Fibroblast of skin of left quadriceps (primary cell): ENCODE results near the gene WDR5.

Experiments
- DNase-seq, 2 experiments: peaks; one replicate each; pipeline ENCODE4 v3.0.0-alpha.2; 2013; ENCODE audit warnings: low read depth in 2 of 2

The WDR5 gene

DNA sequence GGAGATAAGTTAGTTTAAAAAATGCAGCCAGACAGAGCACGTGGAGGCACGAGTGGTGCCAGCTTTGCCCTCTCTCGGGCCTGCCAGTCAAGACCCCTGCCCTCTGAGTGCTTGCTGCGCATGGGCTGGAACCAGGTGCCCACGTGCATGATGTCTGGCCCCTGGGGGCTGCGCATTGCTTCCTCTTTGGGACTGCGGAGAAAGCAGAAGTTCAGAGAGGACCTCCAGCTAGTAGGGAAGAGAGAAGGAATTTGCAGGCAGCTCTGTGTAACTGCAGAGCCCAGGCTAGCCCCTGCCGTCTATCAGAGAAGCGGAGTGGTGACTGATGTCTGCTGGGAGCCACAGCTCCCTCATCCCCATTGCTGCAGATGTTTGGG lies 38.2 kb downstream of the WDR5 start:
- no peak for DNase-seq

GRCh38 chr9:134174526-134175290 lies 38.8 kb downstream of the WDR5 start:
- no peak for DNase-seq

GRCh38 chr9:134175291-134175807 lies 39.5 kb downstream of the WDR5 start:
- DNase-seq, result no peak

DNA sequence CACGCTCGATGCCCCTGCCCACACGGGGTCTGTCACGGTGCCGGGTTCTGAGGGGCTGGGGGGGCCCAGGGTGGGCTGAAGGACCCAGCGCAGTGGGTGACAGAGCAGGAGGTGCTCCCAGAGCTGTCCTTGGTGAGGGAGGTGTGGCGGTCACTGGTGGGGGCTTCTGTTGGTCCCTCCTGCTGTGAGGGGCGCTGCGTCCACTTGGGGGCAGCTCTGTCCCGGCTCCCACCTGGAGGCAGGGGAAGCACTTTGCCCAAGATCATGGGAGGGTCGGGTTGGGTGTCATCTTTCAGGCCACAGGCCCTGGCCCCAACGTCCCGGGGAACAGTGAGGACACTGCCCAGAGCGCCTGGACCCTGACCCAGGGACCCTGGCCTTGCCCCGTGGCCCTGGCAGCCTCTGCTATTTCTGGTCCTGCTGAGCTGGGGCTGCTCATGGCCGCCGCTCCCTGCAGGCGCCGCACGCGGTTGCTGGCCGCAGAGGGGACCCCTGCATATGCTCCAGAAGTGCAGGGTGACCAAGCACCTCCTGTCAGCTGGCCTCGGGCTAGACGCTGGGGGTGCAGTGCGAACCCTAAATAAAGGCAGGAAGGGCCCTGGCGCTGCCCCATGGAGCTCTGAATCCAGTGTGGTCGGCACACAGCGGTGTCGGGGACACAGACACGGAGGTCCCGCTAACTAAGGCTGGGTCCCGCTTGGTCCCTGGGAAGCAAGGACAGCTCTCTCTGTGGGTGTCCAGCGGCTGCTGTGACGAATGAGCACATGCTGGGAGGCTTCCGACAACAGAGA lies 40.1 kb downstream of the WDR5 start:
- no peak for DNase-seq

DNA sequence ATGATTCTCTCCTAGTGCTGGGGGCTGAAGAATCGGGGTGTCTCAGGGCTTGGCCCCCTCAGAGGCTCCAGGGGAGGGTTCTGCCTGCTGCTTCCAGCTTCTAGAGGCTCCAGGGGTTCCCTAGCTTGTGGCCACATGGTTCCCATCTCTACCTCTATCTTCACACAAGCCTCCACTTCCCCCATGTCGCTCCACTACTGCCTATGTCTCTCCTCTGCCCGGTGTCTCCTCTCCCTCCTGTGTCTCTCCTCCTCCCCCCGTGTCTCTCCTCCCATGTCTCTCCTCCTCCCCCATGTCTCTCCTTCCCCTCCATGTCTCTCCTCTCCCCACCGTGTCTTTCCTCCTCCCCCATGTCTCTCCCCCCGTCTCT lies 40.7 kb downstream of the WDR5 start:
- DNase-seq, result no peak

DNA sequence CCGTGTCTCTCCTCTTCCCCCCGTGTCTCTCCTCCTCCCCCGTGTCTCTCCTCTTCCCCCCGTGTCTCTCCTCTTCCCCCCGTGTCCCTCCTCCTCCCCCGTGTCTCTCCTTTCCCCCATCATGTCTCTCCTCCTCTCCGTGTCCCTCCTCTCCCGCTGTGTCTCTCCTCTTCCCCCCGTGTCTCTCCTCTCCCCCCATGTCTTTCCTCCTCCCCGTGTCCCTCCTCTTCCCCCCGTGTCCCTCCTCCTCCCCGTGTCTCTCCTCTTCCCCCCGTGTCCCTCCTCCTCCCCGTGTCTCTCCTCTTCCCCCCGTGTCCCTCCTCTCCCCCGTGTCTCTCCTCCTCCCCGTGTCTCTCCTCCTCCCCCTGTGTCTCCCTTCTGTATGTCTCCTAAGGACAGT lies 41.3 kb downstream of the WDR5 start:
- DNase-seq, result no peak

DNA sequence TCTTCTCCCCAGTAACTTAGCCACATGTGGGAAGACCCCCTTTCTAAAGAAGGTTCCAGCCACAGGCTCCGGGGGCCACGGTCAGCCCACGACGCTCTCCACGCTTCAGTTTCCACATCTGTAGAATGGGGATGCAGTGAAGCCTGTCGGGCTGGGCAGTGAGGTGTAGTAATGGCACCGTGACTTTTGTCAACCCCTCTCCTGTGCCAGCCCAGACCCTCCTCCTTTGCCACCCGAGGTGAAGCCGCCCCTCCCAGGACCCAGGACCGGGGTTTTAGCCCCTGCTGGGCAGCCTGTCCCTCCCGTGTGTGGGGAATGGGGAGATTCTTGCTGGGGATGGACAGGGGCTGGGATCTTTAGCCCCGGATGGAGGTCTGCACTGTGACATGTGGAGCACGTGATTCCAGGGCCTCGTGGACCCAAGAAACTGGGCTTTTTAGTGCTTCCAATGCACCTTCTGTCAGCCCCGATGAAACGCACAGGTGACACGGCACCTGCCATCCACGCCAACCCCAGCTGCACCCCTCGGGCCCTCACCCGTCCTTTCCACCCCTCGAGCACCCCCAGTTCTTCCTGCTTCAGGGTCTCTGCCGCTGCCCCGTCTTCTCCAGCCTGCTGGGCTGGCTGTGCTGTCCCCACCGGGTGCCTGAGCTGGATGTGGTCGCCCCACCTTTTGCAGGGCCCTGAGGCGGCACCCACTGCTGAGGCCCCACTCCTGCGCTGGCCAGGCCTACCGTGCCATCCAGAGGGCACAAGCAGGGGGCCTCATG lies 41.9 kb downstream of the WDR5 start:
- DNase-seq, result no peak

DNA sequence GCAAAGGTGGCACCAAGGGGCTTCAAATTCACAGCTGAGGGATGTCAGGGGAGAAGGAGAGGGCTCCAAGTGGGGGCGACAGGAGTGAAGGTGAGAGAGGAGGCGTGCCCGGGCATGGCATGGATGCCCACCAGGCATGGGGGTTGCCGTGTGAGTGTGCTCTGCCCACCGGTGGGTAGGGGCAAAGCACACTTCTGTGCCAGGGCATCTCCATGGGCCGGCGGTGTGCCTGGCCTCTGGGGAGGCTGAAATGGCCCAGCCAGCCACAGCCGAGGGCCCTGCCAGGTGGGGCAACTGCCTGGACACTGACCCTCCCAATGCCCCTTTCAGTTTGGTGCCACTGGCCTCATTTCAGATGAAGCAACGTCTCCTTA lies 42.5 kb downstream of the WDR5 start:
- DNase-seq, result no peak

- DNase-seq, result peak; percentile 30 to 36
Measured at GRCh38 chr9:134178768-134179551, 43.1 kb downstream of the WDR5 start.

GRCh38 chr9:134179595-134179917 lies 43.7 kb downstream of the WDR5 start:
- DNase-seq, result no peak

DNA sequence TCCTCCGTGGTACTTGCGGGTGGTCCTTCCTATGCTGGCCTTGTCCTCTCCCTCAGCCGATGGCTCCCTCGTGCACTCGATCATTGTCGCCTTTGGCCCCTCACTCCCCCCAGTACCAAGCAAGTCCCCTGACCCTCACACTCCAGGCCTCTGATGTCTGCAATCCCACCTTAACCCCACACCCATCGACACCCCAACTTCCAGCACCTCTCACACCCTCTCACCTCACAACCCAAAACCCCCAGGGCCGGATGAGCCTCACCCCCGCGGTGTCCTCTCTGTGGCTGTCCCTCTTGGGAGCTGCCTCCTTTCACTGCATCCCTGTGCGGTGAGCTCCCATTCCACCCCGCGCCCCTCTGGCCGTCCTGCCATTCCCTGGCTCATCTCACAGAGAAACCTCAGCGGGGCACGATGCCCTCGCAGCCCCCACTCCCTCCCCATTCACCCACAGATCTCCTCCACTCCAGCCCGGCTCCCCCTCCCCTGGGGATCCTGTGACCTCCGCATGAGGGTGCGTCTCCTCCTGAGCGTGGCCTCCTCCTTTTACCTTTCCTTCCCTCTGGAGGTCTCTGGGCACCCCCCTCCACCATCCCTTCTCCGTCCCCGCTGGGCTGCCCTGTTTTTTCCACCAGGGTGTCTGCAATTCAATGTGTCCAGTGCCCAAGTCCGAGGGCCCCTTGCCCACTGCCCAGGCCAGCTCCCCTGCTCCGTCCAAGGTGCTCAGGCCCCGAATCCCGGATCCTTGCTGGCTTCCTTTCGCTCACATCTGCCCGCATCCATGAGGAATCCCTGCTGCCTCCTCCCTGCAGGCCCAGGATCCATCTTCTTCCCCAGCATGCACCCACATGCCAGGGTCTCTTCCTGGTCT lies 44.3 kb downstream of the WDR5 start:
- DNase-seq, result no peak

GRCh38 chr9:134180786-134181647 lies 45.1 kb downstream of the WDR5 start:
- no peak for DNase-seq

DNA sequence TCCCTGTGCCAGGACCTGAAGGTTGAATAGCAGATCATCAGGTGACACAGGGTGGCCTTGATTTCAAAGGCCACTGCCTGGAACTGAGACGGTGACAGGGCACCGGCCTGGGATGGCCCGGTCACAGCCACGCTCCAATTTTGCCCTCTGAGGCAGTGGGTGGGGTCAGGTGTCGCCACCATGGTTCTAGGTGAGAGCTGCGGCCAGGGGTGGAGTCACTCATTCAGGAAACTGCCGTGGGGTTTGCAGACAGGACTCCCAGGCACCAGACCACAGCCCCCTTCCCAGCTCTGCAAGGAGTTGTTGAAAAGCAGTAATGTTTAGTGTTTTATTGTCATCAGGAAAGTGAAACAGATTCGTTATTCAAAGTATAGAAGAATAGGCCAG lies 45.8 kb downstream of the WDR5 start:
- no peak for DNase-seq

DNA sequence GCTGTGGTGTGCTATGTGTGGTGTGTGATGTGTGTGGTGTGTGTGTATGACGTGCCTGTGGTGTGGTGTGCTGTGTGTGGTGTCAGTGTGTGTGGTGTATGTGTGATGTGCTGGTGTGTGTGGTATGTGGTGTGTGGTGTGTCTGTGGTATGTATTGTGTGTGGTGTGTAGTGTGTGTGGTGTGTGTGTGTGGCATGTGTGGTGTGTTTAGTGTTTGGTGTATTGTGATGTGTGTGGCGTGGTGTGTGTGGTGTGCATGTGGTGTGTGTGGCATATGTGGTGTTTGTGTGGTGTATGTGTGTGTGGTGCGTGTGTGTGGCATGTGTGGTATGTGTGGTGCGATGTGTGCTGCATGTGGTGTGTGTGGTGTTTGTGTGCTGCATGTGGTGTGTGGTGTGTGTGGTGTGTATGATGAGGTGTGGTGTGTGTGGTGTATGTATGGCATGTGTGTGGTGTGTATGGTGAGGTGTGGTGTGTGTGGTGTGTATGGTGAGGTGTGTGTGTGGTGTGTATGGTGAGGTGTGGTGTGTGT lies 46.7 kb downstream of the WDR5 start:
- DNase-seq, result no peak

GRCh38 chr9:134185536-134186011 lies 49.7 kb downstream of the WDR5 start:
- no peak for DNase-seq

- DNase-seq, result no peak
Measured at GRCh38 chr9:134186471-134187109, 50.7 kb downstream of the WDR5 start.

GRCh38 chr9:134187110-134187531 lies 51.2 kb downstream of the WDR5 start:
- no peak for DNase-seq

- DNase-seq, result no peak
Measured at GRCh38 chr9:134187891-134188385, 52.1 kb downstream of the WDR5 start.
